GDM1 (cell line): ENCODE measurements around the gene CUX1.

Source experiments
- DNase-seq: peaks from one replicate; lab custom pipeline; 2025; lab: John Stamatoyannopoulos, UW

Gene CUX1

GRCh38 chr7:101936611-101937231 is 119.3 kb downstream of the CUX1 start:
- no peak for DNase-seq

GRCh38 chr7:101937717-101938514 is 120.5 kb downstream of the CUX1 start:
- no peak for DNase-seq

- DNase-seq = no peak
Measured at GRCh38 chr7:101939136-101939695, 121.8 kb downstream of the CUX1 start.

GRCh38 chr7:101940151-101940550 is 122.7 kb downstream of the CUX1 start:
- no peak for DNase-seq

- DNase-seq = no peak
Measured at GRCh38 chr7:101940830-101941229, 123.4 kb downstream of the CUX1 start.

GRCh38 chr7:101941481-101942383 is 124.3 kb downstream of the CUX1 start:
- DNase-seq = no peak

- DNase-seq = no peak
Measured at GRCh38 chr7:101942603-101943210, 125.3 kb downstream of the CUX1 start.

- DNase-seq = no peak
Measured at GRCh38 chr7:101943306-101943705, 125.9 kb downstream of the CUX1 start.

- no peak for DNase-seq
Measured at GRCh38 chr7:101943889-101944600, 126.6 kb downstream of the CUX1 start.

GRCh38 chr7:101944611-101945010 is 127.2 kb downstream of the CUX1 start:
- no peak for DNase-seq

GRCh38 chr7:101945034-101945758 is 127.8 kb downstream of the CUX1 start:
- DNase-seq = no peak

- no peak for DNase-seq
Measured at GRCh38 chr7:101947899-101948298, 130.5 kb downstream of the CUX1 start.

GRCh38 chr7:101948650-101949049 is 131.2 kb downstream of the CUX1 start:
- no peak for DNase-seq

GRCh38 chr7:101950450-101951119 is 133.2 kb downstream of the CUX1 start:
- no peak for DNase-seq

GRCh38 chr7:101951757-101952156 is 134.3 kb downstream of the CUX1 start:
- DNase-seq = no peak

- DNase-seq = no peak
Measured at GRCh38 chr7:101952355-101953247, 135.2 kb downstream of the CUX1 start.

GRCh38 chr7:101953248-101953819 is 135.9 kb downstream of the CUX1 start:
- DNase-seq = no peak

- DNase-seq = no peak
Measured at GRCh38 chr7:101954499-101954898, 137.1 kb downstream of the CUX1 start.

GRCh38 chr7:101956130-101956529 is 138.7 kb downstream of the CUX1 start:
- no peak for DNase-seq
